GM10266 (cell line): ENCODE data around the gene TMEM181.
"Not testable (repeated sequence)": the region's sequence is repeated elsewhere in the genome, so short reads cannot be mapped to it uniquely, and the experiment has no call there.

Source experiments
- DNase-seq: peaks from one replicate; pipeline ENCODE4 v3.0.0; 2012; ENCODE audit errors: extremely low spot score
- TF ChIP-seq, protein P1 (sequence below): IDR thresholded peaks from 2 replicates; pipeline ENCODE4 v1.5.1; 2012; ENCODE audit warnings: mild to moderate bottlenecking, low read depth; ENCODE audit not compliant: control insufficient read depth, insufficient read depth; ENCODE audit errors: missing control alignments

Gene TMEM181

DNA sequence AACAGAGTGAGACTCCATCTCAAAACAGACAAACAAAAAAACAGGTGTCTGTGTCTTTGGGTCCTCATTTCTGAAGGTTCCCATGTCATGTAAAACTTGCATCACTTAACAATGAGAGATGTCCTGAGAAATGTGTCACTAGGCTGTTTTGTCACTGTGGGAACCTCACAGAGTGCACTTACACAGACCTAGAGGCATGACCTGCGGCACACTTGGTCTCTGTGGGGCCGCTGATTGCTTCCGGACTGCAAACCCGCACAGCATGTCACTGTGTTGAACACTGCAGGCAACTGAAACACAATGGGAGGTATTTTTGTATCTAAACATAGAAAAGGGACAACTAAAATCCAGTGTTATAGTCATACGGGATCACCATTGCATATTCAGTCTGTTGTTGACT lies 42.3 kb upstream of the TMEM181 start:
- TF ChIP-seq, protein P1, sequence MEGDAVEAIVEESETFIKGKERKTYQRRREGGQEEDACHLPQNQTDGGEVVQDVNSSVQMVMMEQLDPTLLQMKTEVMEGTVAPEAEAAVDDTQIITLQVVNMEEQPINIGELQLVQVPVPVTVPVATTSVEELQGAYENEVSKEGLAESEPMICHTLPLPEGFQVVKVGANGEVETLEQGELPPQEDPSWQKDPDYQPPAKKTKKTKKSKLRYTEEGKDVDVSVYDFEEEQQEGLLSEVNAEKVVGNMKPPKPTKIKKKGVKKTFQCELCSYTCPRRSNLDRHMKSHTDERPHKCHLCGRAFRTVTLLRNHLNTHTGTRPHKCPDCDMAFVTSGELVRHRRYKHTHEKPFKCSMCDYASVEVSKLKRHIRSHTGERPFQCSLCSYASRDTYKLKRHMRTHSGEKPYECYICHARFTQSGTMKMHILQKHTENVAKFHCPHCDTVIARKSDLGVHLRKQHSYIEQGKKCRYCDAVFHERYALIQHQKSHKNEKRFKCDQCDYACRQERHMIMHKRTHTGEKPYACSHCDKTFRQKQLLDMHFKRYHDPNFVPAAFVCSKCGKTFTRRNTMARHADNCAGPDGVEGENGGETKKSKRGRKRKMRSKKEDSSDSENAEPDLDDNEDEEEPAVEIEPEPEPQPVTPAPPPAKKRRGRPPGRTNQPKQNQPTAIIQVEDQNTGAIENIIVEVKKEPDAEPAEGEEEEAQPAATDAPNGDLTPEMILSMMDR: no peak
- no peak for DNase-seq

DNA sequence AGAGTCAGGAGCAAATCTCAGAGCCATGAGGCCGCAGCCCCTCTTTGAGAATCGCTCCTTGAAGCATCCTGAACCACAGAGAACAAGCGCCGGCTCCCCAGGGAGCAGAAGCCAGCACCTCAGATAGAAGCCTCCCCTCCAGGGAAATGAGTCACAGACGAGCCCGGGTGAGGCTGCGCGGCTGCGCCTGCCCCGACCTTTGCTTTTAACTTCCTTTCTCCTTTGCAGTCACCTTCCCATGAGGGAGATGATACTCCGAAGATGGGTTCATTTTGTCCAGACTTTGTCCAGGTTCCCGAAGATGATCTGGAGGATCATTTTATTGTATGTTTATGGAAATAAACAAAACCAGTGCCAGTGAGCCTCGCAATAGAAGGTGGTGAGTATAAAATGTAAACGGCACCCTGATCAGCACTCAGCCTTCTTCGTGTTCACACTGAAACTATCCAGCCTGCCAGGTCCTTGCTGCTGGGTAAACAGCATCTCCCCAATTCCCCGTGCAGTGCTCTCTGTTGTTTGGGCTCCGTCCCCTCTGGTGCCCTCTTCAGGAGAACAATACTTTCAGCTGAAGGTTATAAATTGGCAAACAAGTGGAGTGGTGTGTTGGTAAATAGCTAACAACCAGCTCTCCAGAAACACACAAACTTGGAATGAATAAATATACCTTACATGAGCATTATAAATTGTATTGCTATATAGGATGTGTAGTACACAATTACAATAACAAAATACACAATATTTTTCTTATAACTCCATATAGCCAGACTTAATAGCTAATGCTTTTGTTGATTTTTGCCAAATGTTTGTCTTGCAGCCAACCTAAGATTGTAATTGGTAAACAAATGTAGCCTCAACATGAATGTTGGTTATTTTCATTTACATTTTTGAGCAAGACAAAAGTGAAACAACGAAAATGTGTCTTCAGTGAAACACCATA lies 41.4 kb upstream of the TMEM181 start:
- TF ChIP-seq, protein P1: peak; percentile 65
- peak; percentile 81 for DNase-seq

DNA sequence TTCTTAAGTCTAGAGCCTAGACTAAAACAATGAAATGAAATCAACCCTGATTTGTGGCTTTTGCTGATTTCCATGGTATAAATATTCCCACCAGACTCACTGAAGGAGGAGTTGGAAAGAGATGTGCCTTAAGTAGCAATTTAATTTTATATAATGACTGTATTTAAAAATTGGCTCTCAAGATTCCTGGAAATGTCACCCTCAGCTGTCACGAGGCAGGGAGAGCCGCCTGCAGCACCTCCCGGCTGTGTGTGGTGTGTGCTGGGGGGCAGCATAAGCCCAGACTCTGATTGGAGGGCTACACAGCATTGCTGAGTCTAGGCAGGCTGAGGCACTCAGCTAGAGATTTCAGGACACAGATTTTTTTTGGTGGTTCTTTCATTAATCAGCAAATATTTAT lies 40.6 kb upstream of the TMEM181 start:
- TF ChIP-seq, protein P1: no peak
- no peak for DNase-seq

DNA sequence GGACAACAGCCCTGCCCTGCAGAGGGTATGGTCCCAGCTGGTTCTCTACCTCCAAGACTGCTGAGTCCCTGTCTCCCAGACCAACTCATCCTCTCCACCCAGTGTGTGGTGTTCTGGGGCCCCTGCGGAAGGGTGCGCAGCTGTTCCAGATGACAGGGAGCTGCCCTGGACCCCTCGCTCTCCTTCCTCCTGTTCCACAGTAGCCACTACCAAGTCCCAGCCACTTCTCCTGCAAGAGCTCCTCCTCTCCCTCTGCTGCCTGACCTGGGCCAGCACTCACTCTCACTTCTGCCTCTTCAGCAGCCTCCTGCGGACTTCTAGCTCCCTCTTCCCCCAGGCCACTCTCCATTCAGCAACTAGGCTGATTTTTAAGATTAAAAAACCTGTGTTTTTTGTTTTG lies 40.1 kb upstream of the TMEM181 start:
- TF ChIP-seq, protein P1: no peak
- no peak for DNase-seq

DNA sequence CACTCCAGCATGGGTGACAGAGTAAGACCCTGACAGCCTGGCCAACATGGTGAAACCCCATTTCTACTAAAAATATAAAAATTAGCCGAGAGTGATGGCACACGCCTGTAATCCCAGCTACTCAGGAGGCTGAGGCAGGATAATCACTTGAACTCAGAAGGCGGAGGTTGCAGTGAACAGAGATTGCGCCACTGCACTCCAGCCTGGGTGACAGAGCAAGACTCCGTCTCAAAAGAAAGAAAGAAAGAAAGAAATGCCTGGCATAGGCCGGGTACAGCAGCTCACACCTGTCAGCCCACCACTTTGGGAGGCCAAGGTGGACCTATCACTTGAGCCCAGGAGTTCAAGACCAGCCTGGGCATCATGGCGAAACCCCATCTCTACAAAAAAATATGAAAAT lies 38.9 kb upstream of the TMEM181 start:
- DNase-seq: not testable (repeated sequence)

DNA sequence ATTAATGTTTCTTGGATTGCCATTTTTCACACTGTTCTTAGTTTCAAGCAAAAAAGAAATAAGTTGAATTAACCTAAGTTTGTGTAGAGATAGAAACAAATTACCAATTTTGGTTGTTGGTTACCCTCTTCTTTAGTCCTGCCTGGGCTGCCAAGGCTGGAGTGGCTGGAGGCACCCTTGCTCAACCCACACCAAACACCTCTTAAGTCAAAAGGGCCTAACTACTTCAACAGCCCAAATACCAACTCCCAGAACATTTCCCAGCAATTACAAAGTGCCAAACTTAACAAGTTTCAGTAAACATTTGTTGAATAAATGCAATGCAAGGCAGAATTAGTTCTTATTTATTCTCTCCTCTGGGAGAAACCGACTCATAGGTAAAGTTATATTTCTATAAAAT lies 38.1 kb upstream of the TMEM181 start:
- TF ChIP-seq, protein P1: no peak
- DNase-seq: no peak

DNA sequence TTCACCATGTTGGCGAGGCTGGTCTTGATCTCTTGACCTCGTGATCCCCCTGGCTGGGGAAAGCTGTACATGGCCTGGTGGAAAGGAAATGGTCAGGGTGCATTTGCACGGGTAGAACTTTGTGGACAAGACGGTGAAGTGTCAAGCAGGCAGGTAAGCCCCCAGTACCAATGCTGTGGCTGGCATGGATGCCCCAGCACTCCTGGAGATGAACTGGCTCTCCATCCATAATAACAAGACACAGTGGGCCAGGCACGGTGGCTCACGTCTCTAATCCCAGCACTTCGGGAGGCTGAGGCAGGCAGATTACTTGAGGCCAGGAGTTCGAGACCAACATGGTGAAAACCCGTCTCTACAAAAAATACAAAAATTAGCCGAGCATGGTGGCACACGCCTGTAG lies 37.3 kb upstream of the TMEM181 start:
- TF ChIP-seq, protein P1: no peak
- no peak for DNase-seq
